Medulla oblongata (tissue), 1 donor: Measurements from ENCODE around the gene LRP6.

ENCODE experiments used
- DNase-seq: peaks from one replicate; pipeline ENCODE4 v3.0.0-alpha.2; 2015; ENCODE audit errors: extremely low spot score

The LRP6 gene

GRCh38 chr12:12072064-12072760 lies 194.6 kb downstream of the LRP6 start:
- no peak for DNase-seq

- no peak for DNase-seq
Measured at GRCh38 chr12:12070674-12071656, 195.9 kb downstream of the LRP6 start, which contains the start of gene BCL2L14. BCL2L14 (plus strand) TSS chr12:12070939; CDS start chr12:12079306, 8,367 bp downstream.

GRCh38 chr12:12069821-12070548 lies 196.9 kb downstream of the LRP6 start:
- DNase-seq = no peak

GRCh38 chr12:12068751-12069150 lies 198.1 kb downstream of the LRP6 start:
- DNase-seq = no peak
